K562 (cell line): ENCODE results near the gene NCKAP1. TPM values are rescaled to one million over a fixed set of nuclear protein-coding genes. Genes with fewer than 3 reads are reported as not detected.

Experiments used
- C11orf30 ChIP-seq: fragments of 450-650 bp; IDR thresholded peaks from 2 replicates; pipeline ENCODE4 v1.6.1; 2016; ENCODE audit warnings: low read depth, mild to moderate bottlenecking
- CREB3 ChIP-seq: fragments of 450-650 bp; conservative IDR thresholded peaks from 2 replicates; pipeline ENCODE4 v1.6.1; 2016; ENCODE audit warnings: missing genetic modification characterization, low read depth, mild to moderate bottlenecking, missing compliant biosample characterization, moderate library complexity
- HINFP ChIP-seq: fragments of 450-650 bp; conservative IDR thresholded peaks from 2 replicates; pipeline ENCODE4 v1.6.1; 2016; ENCODE audit warnings: missing genetic modification characterization, low read depth, mild to moderate bottlenecking, control low read depth, missing compliant biosample characterization
- MEIS2 ChIP-seq: fragments of 450-650 bp; IDR thresholded peaks from 2 replicates; pipeline ENCODE4 v1.6.1; 2014; ENCODE audit warnings: mild to moderate bottlenecking; ENCODE audit not compliant: partially characterized antibody
- RNF219 ChIP-seq: fragments of 250-450 bp; sonication (Bioruptor Pico); IDR thresholded peaks from 2 replicates; pipeline ENCODE4 v1.5.0; 2022; ENCODE audit warnings: mild to moderate bottlenecking
- SREBF1 ChIP-seq: fragments of 150-350 bp; IDR thresholded peaks from 2 replicates; pipeline ENCODE4 v1.6.1; 2014; ENCODE audit warnings: antibody characterized with exemption, low read depth, low read length, borderline replicate concordance
- ZBTB11 ChIP-seq, 3 experiments: fragments of 200-800 bp in 1 of 3; fragments of 250-450 bp in 1 of 3; fragments of 450-650 bp in 1 of 3; sonication (Bioruptor Pico) in 1 of 3; sonication (Bioruptor generic) in 1 of 3; formaldehyde crosslinking in 1 of 3; IDR thresholded peaks; 2 replicates each; pipeline versions ENCODE4 v1.6.1 to v1.8.0; 2016 to 2022; ENCODE audit warnings: mild to moderate bottlenecking in 2 of 3, missing genetic modification characterization in 2 of 3, missing compliant biosample characterization in 1 of 3, moderate library complexity in 1 of 3
- ZNF318 ChIP-seq, 2 experiments: fragments of 450-650 bp; IDR thresholded peaks; 2 replicates each; pipeline ENCODE4 v1.6.1; 2016; ENCODE audit warnings: mild to moderate bottlenecking in 2 of 2, borderline replicate concordance in 1 of 2, low read depth in 1 of 2, moderate library complexity in 1 of 2
- polyA plus RNA-seq, 8 experiments: library from polyadenylated mRNA; depleted of rRNA in 4 of 8; stranded (reverse) in 5 of 8; unstranded in 3 of 8; fragments of >200 nt; fragmentation: Nextera tagmentation in 2 of 8; fragmentation: Illumina TruSeq in 1 of 8; extraction: Ambion mirVana in 2 of 8; extraction: Trizol in 1 of 8; gene quantifications; 2 replicates each; pipeline versions ENCODE4 v1.2.1 to v1.2.3, GENCODE V29; 2011 to 2014; ENCODE audit warnings: inconsistent platforms in 1 of 8, missing spikeins in 1 of 8
- total RNA-seq, 7 experiments: library from RNA; depleted of rRNA in 6 of 7; stranded (reverse); fragments of >200 nt in 6 of 7; fragmentation: Illumina TruSeq in 2 of 7; extraction: Trizol in 2 of 7; gene quantifications; 2 replicates each; pipeline versions ENCODE4 v1.2.1 to v1.2.3, GENCODE V29; 2011 to 2021; ENCODE audit warnings: low replicate concordance in 1 of 7

NCKAP1 gene
- total and polyA plus RNA-seq, 9 of the 15 experiments (the other 6 are each of a cell fraction or from before 2014, with no cell fraction given) = 34.0 to 153 (median 88.7) TPM

- TF ChIP-seq ZNF318 (IDR thresholded peaks at IDR 0.05; ENCODE audit: borderline replicate concordance in 1 of 2, low read depth in 1 of 2) (peak in 1 of 2 experiments; percentile 76; a peak in 2 of 4 replicates), C11orf30 (peak; percentile 91), ZBTB11 (CRISPR knock-in tag; IDR thresholded peaks at IDR 0.05) (0 out of 6 replicates have a peak, but pooled peaks of 1 of the 3 experiments have one; percentile 46), SREBF1 (peak; percentile 79; the same call in 1 of the 2 replicates), RNF219 (no peak), HINFP (tag) (peak; percentile 64; the same call in 1 of the 2 replicates), MEIS2 (peak; percentile 9), CREB3 (tag) (no peak)
Observed at GRCh38 chr2:182949572-182950189, 88.6 kb downstream of the NCKAP1 start (continued).
